GM19238 (cell line): ENCODE measurements around the gene ZPBP2.
"Not testable (repeated sequence)": the region's sequence is repeated elsewhere in the genome, so short reads cannot be mapped to it uniquely, and the experiment has no call there.

Experiments
- DNase-seq: peaks from one replicate; pipeline ENCODE4 v3.0.0; 2011; ENCODE audit warnings: low spot score; ENCODE audit not compliant: insufficient read length

ZPBP2 gene

GRCh38 chr17:39867880-39868553 lies at the start of gene ZPBP2:
ZPBP2 (plus strand) TSS chr17:39868202; CDS start chr17:39868355, 153 bp downstream.
- DNase-seq, result no peak

GRCh38 chr17:39818358-39819000 lies 49.5 kb upstream of the ZPBP2 start:
- no peak for DNase-seq

- DNase-seq, result no peak
These were observed 47.5 kb upstream of the ZPBP2 start for GRCh38 chr17:39820541-39820940.

GRCh38 chr17:39820987-39821386 lies 47.0 kb upstream of the ZPBP2 start:
- no peak for DNase-seq

GRCh38 chr17:39822051-39822451 lies 46.0 kb upstream of the ZPBP2 start:
- DNase-seq, result no peak

GRCh38 chr17:39823407-39824054 lies 44.5 kb upstream of the ZPBP2 start:
- DNase-seq, result no peak

- DNase-seq, result no peak
These were observed 41.7 kb upstream of the ZPBP2 start for GRCh38 chr17:39826334-39826733.

- DNase-seq, result no peak
These were observed 39.6 kb upstream of the ZPBP2 start for GRCh38 chr17:39828443-39828842.

GRCh38 chr17:39831588-39831987 lies 36.4 kb upstream of the ZPBP2 start:
- DNase-seq, result no peak

GRCh38 chr17:39834017-39834416 lies 34.0 kb upstream of the ZPBP2 start:
- DNase-seq, result no peak

- no peak for DNase-seq
These were observed 32.8 kb upstream of the ZPBP2 start for GRCh38 chr17:39835038-39835786.

GRCh38 chr17:39836117-39836516 lies 31.9 kb upstream of the ZPBP2 start:
- no peak for DNase-seq

- DNase-seq, result no peak
These were observed 29.9 kb upstream of the ZPBP2 start for GRCh38 chr17:39838057-39838456.

GRCh38 chr17:39838784-39839183 lies 29.2 kb upstream of the ZPBP2 start:
- no peak for DNase-seq

GRCh38 chr17:39841134-39841683 lies 26.8 kb upstream of the ZPBP2 start:
- DNase-seq, result no peak

- no peak for DNase-seq
These were observed 22.8 kb upstream of the ZPBP2 start for GRCh38 chr17:39845052-39845846.

- DNase-seq, result no peak
These were observed 21.8 kb upstream of the ZPBP2 start for GRCh38 chr17:39846205-39846604.

- no peak for DNase-seq
These were observed 19.4 kb upstream of the ZPBP2 start for GRCh38 chr17:39848600-39848999.

- DNase-seq, result not testable (repeated sequence)
These were observed 17.8 kb upstream of the ZPBP2 start for GRCh38 chr17:39850186-39850585.

- DNase-seq, result no peak
These were observed 15.8 kb upstream of the ZPBP2 start for GRCh38 chr17:39852239-39852638.

GRCh38 chr17:39854909-39855308 lies 13.1 kb upstream of the ZPBP2 start:
- DNase-seq, result no peak
